HCT116 (cell line): ENCODE data around the gene MAST4. TPM values are rescaled to one million over a fixed set of nuclear protein-coding genes. Genes with fewer than 3 reads are reported as not detected.

Experiments
- ATAC-seq: fragments of 200-7000 bp; cut with Tn5 transposase; 2 replicates; pipeline ENCODE4 v1.9.1; 2020; ENCODE audit warnings: mild to moderate bottlenecking, moderate library complexity
- BruUV-seq: library from RNA; stranded (reverse); fragments of 400-500 nt; replicated peaks from 2 replicates; lab custom pipeline; 2021; lab: Mats Ljungman, UMichigan
- CTCF ChIA-PET: fragments of 300-600 bp; sonication (Branson Sonifier 250); formaldehyde crosslinking; loops from one replicate; lab custom pipeline; 2021; ENCODE audit warnings: antibody characterized with exemption; lab: Charles Lee
- POLR2A ChIA-PET: fragments of 300-600, 350-600 bp; sonication (Branson Sonifier 250); formaldehyde crosslinking; loops from one replicate; lab custom pipeline; 2021; ENCODE audit warnings: antibody characterized with exemption; lab: Charles Lee
- RAD21 ChIA-PET, 2 experiments: fragments of 300-600 bp; sonication (Branson Sonifier 250); formaldehyde crosslinking; loops; one replicate each; lab custom pipeline; 2023; ENCODE audit warnings: low total read pairs in 2 of 2; ENCODE audit not compliant: uncharacterized antibody in 2 of 2, unreplicated experiment in 2 of 2, low non-redundant PET in 1 of 2; lab: Charles Lee
- DNase-seq: peaks from one replicate; pipeline ENCODE4 v3.0.0-alpha.2; 2010; ENCODE audit warnings: low read depth, low spot score
- H2AFZ ChIP-seq: fragments of 200-600 bp; shearing (Covaris generic), sonication (generic); 2 replicates; pipeline ENCODE4 v1.6.1; 2017; ENCODE audit warnings: low read depth, mixed run types, mixed read lengths, antibody characterized with exemption, low read length; ENCODE audit not compliant: poor library complexity, severe bottlenecking
- H3K27ac ChIP-seq: 2 replicates; pipeline ENCODE4 v1.5.1; 2012; ENCODE audit warnings: low read depth, low read length
- H3K27me3 ChIP-seq: fragments of 200-600 bp; sonication (generic); 2 replicates; pipeline ENCODE4 v1.6.1; 2016; ENCODE audit warnings: mixed run types, low read length, mixed read lengths; ENCODE audit not compliant: insufficient read depth
- H3K36me3 ChIP-seq, 2 experiments: fragments of 200-500 bp in 1 of 2; fragments of 200-600 bp in 1 of 2; sonication (Bioruptor generic) in 1 of 2; sonication (generic) in 1 of 2; 2 replicates each; pipeline versions ENCODE4 v1.5.1 to v1.6.1; 2014 to 2016; ENCODE audit warnings: low read length in 2 of 2, inconsistent platforms in 1 of 2, mixed read lengths in 1 of 2, mixed run types in 1 of 2; ENCODE audit not compliant: insufficient read depth in 2 of 2, control insufficient read depth in 1 of 2
- H3K4me1 ChIP-seq, 2 experiments: fragments of 200-600 bp in 1 of 2; sonication (generic) in 1 of 2; 2 replicates each; pipeline versions ENCODE4 v1.5.1 to v1.6.1; 2012 to 2017; ENCODE audit warnings: low read length in 2 of 2, inconsistent platforms in 1 of 2, mild to moderate bottlenecking in 1 of 2, mixed read lengths in 1 of 2, mixed run types in 1 of 2, moderate library complexity in 1 of 2; ENCODE audit not compliant: insufficient read depth in 2 of 2, control insufficient read depth in 1 of 2
- H3K4me2 ChIP-seq: fragments of 200-600 bp; sonication (generic); 2 replicates; pipeline ENCODE4 v1.6.1; 2017; ENCODE audit warnings: mixed run types, low read length, mixed read lengths
- H3K4me3 ChIP-seq, 2 experiments: fragments of 200-600 bp in 1 of 2; sonication (generic) in 1 of 2; replicated peaks in 1 of 2; 2 replicates each; pipeline ENCODE4 v1.5.1; 2011 to 2016; ENCODE audit warnings: low read length in 2 of 2, control low read depth in 1 of 2, low read depth in 1 of 2, mild to moderate bottlenecking in 1 of 2, mixed read lengths in 1 of 2, mixed run types in 1 of 2
- H3K79me2 ChIP-seq: fragments of 200-600 bp; sonication (generic); 2 replicates; pipeline ENCODE4 v1.6.1; 2017; ENCODE audit warnings: mild to moderate bottlenecking, mixed run types, low read length, moderate library complexity, mixed read lengths; ENCODE audit not compliant: insufficient read depth
- H3K9ac ChIP-seq: fragments of 200-600 bp; sonication (generic); 2 replicates; pipeline ENCODE4 v1.6.1; 2016; ENCODE audit warnings: low read length, mixed read lengths
- H3K9me2 ChIP-seq: fragments of 200-600 bp; sonication (generic), shearing (Covaris generic); 2 replicates; pipeline ENCODE4 v1.6.1; 2017; ENCODE audit warnings: mixed run types, mild to moderate bottlenecking, moderate library complexity; ENCODE audit not compliant: insufficient read depth
- H3K9me3 ChIP-seq, 2 experiments: fragments of 200-500 bp in 1 of 2; fragments of 200-600 bp in 1 of 2; sonication (Bioruptor generic) in 1 of 2; sonication (generic) in 1 of 2; 2 replicates each; pipeline ENCODE4 v1.6.1; 2014 to 2017; ENCODE audit warnings: low read length in 2 of 2, mixed read lengths in 2 of 2, inconsistent platforms in 1 of 2, low read depth in 1 of 2, mild to moderate bottlenecking in 1 of 2, mixed run types in 1 of 2, moderate library complexity in 1 of 2; ENCODE audit not compliant: control insufficient read depth in 1 of 2, insufficient read depth in 1 of 2
- H4K20me1 ChIP-seq: fragments of 200-600 bp; sonication (generic), shearing (Covaris generic); 2 replicates; pipeline ENCODE4 v1.6.1; 2017; ENCODE audit warnings: mixed run types, mild to moderate bottlenecking, moderate library complexity; ENCODE audit not compliant: insufficient read depth
- CBX3 ChIP-seq: IDR thresholded peaks from 2 replicates; pipeline ENCODE4 v1.6.1; 2012; ENCODE audit warnings: low read depth
- CEBPB ChIP-seq: IDR thresholded peaks from 2 replicates; pipeline ENCODE4 v1.6.1; 2012; ENCODE audit warnings: low read depth
- CTCF ChIP-seq, 3 experiments: fragments of 200-600 bp in 1 of 3; sonication (generic) in 1 of 3; IDR thresholded peaks in 2 of 3; conservative IDR thresholded peaks in 1 of 3; 2 replicates each; pipeline ENCODE4 v1.5.1; 2012 to 2017; ENCODE audit warnings: low read depth in 2 of 3, low read length in 2 of 3, antibody characterized with exemption in 1 of 3, borderline replicate concordance in 1 of 3, control low read depth in 1 of 3, mild to moderate bottlenecking in 1 of 3, mixed read lengths in 1 of 3, mixed run types in 1 of 3, moderate library complexity in 1 of 3; ENCODE audit not compliant: insufficient read depth in 1 of 3
- EGR1 ChIP-seq: IDR thresholded peaks from 2 replicates; pipeline ENCODE4 v1.6.1; 2012; ENCODE audit warnings: low read depth
- ELF1 ChIP-seq: IDR thresholded peaks from 2 replicates; pipeline ENCODE4 v1.6.1; 2012; ENCODE audit warnings: low read depth, borderline replicate concordance
- EZH2 ChIP-seq: fragments of 200-600 bp; sonication (generic); IDR thresholded peaks from 2 replicates; pipeline ENCODE4 v1.6.1; 2017; ENCODE audit warnings: antibody characterized with exemption, mixed run types
- FOSL1 ChIP-seq: IDR thresholded peaks from 2 replicates; pipeline ENCODE4 v1.6.1; 2012; ENCODE audit warnings: low read depth
- MAX ChIP-seq: IDR thresholded peaks from 2 replicates; pipeline ENCODE4 v1.6.1; 2012
- POLR2AphosphoS5 ChIP-seq: IDR thresholded peaks from 2 replicates; pipeline ENCODE4 v1.6.1; 2011; ENCODE audit warnings: mild to moderate bottlenecking, low read depth, low read length, moderate library complexity
- SIN3A ChIP-seq: IDR thresholded peaks from 2 replicates; pipeline ENCODE4 v1.6.1; 2012; ENCODE audit warnings: low read depth
- SP1 ChIP-seq: IDR thresholded peaks from 2 replicates; pipeline ENCODE4 v1.6.1; 2012; ENCODE audit warnings: low read depth
- YY1 ChIP-seq: IDR thresholded peaks from 2 replicates; pipeline ENCODE4 v1.6.1; 2011; ENCODE audit warnings: low read length, low read depth, moderate library complexity, mild to moderate bottlenecking; ENCODE audit not compliant: insufficient replicate concordance; ENCODE audit errors: extremely low read depth
- ZFX ChIP-seq: fragments of 450-650 bp; IDR thresholded peaks from 2 replicates; pipeline ENCODE4 v1.6.1; 2017
- ZNF274 ChIP-seq: fragments of 200-500 bp; sonication (Bioruptor generic); IDR thresholded peaks from 2 replicates; pipeline ENCODE4 v1.6.1; 2014; ENCODE audit warnings: mild to moderate bottlenecking, low read depth, low read length, inconsistent platforms
- intact Hi-C: fragments of 100-400 bp; cut with micrococcal nuclease; formaldehyde crosslinking; loops from 2 replicates; pipeline ENCODE4 v1.10.0; 2022
- total RNA-seq: library from RNA; stranded (reverse); gene quantifications from one replicate; pipeline ENCODE4 v1.2.1, GENCODE V29; 2021; ENCODE audit not compliant: unreplicated experiment
- TF ChIP-seq, protein P1 (sequence below): IDR thresholded peaks from 2 replicates; pipeline ENCODE4 v1.6.1; 2011; ENCODE audit warnings: mild to moderate bottlenecking, low read length, moderate library complexity; ENCODE audit not compliant: insufficient replicate concordance; ENCODE audit errors: extremely low read depth
- TF ChIP-seq, protein P2 (sequence below): IDR thresholded peaks from 2 replicates; pipeline ENCODE4 v1.6.1; 2012; ENCODE audit warnings: low read depth

The MAST4 gene
- total RNA-seq, 1 experiment from 2014 or later: 1.1 TPM

- H3K4me3 ChIP-seq: no peak overlapping the region
- no peaks in the 10 kb centered on the region for H3K36me3 ChIP-seq
- ChIA-PET POLR2A (no interaction called here), CTCF (no interaction called here), RAD21 (no interaction called here)
- BruUV-seq: no TSS peak
- H3K27ac ChIP-seq: no peak overlapping the region
- no peaks in the 10 kb centered on the region for H3K9me3 ChIP-seq
- no peaks in the 10 kb centered on the region for H3K4me1 ChIP-seq
- H3K9me2 ChIP-seq: no peaks in the 10 kb centered on the region
- H3K27me3 ChIP-seq: peaks cover 41% of the 10 kb centered on the region
- ATAC-seq (no peak), DNase-seq (no peak)
- H3K79me2 ChIP-seq: no peaks in the 10 kb centered on the region
- H4K20me1 ChIP-seq: no peaks in the 10 kb centered on the region
- TF ChIP-seq SIN3A (no peak), POLR2AphosphoS5 (no peak), EZH2 (no peak), FOSL1 (no peak), YY1 (no peak), CBX3 (no peak), ZFX (no peak), MAX (no peak), CEBPB (no peak), SP1 (no peak), ZNF274 (no peak), EGR1 (no peak), CTCF (IDR thresholded peaks at IDR 0.05 in 2 of 3, conservative IDR thresholded peaks at IDR 0.05 in 1 of 3; ENCODE audit: borderline replicate concordance in 1 of 3, insufficient read depth in 1 of 3, low read depth in 2 of 3, low read length in 2 of 3) (no peak), ELF1 (no peak)
- TF ChIP-seq, protein P1, sequence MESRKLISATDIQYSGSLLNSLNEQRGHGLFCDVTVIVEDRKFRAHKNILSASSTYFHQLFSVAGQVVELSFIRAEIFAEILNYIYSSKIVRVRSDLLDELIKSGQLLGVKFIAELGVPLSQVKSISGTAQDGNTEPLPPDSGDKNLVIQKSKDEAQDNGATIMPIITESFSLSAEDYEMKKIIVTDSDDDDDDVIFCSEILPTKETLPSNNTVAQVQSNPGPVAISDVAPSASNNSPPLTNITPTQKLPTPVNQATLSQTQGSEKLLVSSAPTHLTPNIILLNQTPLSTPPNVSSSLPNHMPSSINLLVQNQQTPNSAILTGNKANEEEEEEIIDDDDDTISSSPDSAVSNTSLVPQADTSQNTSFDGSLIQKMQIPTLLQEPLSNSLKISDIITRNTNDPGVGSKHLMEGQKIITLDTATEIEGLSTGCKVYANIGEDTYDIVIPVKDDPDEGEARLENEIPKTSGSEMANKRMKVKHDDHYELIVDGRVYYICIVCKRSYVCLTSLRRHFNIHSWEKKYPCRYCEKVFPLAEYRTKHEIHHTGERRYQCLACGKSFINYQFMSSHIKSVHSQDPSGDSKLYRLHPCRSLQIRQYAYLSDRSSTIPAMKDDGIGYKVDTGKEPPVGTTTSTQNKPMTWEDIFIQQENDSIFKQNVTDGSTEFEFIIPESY: no peak
- TF ChIP-seq, protein P2, sequence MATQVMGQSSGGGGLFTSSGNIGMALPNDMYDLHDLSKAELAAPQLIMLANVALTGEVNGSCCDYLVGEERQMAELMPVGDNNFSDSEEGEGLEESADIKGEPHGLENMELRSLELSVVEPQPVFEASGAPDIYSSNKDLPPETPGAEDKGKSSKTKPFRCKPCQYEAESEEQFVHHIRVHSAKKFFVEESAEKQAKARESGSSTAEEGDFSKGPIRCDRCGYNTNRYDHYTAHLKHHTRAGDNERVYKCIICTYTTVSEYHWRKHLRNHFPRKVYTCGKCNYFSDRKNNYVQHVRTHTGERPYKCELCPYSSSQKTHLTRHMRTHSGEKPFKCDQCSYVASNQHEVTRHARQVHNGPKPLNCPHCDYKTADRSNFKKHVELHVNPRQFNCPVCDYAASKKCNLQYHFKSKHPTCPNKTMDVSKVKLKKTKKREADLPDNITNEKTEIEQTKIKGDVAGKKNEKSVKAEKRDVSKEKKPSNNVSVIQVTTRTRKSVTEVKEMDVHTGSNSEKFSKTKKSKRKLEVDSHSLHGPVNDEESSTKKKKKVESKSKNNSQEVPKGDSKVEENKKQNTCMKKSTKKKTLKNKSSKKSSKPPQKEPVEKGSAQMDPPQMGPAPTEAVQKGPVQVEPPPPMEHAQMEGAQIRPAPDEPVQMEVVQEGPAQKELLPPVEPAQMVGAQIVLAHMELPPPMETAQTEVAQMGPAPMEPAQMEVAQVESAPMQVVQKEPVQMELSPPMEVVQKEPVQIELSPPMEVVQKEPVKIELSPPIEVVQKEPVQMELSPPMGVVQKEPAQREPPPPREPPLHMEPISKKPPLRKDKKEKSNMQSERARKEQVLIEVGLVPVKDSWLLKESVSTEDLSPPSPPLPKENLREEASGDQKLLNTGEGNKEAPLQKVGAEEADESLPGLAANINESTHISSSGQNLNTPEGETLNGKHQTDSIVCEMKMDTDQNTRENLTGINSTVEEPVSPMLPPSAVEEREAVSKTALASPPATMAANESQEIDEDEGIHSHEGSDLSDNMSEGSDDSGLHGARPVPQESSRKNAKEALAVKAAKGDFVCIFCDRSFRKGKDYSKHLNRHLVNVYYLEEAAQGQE: no peak
- H3K4me2 ChIP-seq: no peak overlapping the region
- no peak overlapping the region for H2AFZ ChIP-seq
- H3K9ac ChIP-seq: no peak overlapping the region
- intact Hi-C loops: loop anchor here (5.0 kb wide), 1 partner anchor 555 kb away; no protein-coding TSS in a partner anchor
Observed at GRCh38 chr5:66862020-66862419, 265.8 kb downstream of the MAST4 start.
